Stimulated activated CD8-positive, alpha-beta memory T cell treated with anti-CD3 and anti-CD28 coated beads, Interleukin-7, amount 100 ng/mL, for 48 hours (primary cell): Measurements from ENCODE around the gene PGF.
A peak's percentile ranks its signal among the peaks of the same experiment; 100 is the strongest.
"Not testable (repeated sequence)": the region's sequence is repeated elsewhere in the genome, so short reads cannot be mapped to it uniquely, and the experiment has no call there.

Experiments
- DNase-seq, 2 donors: peaks; one replicate each; pipeline ENCODE4 v3.0.0-alpha.2; 2020; ENCODE audit warnings: low read depth in 1 of 2; ENCODE audit errors: extremely low read depth in 1 of 2

The PGF gene

GRCh38 chr14:74955229-74956026 lies at the start of gene PGF:
Gene PGF (minus strand): TSS chr14:74955597. CDS start chr14:74955242, 355 bp downstream.
- no peak for DNase-seq

- no peak for DNase-seq
These were observed 48.0 kb upstream of the PGF start for GRCh38 chr14:75003250-75004027.

- peak; percentile 96 to 98 for DNase-seq
These were observed 47.2 kb upstream of the PGF start, which contains the start of gene EIF2B2 for GRCh38 chr14:75002392-75003249. Gene EIF2B2 (plus strand): TSS chr14:75002921. CDS start chr14:75002991, 70 bp downstream.

GRCh38 chr14:75001899-75002298 lies 46.5 kb upstream of the PGF start:
- DNase-seq = no peak

- DNase-seq = no peak
These were observed 45.9 kb upstream of the PGF start for GRCh38 chr14:75001261-75001660.

GRCh38 chr14:74995781-74996180 lies 40.4 kb upstream of the PGF start:
- not testable (repeated sequence) for DNase-seq

GRCh38 chr14:74994182-74994581 lies 38.8 kb upstream of the PGF start:
- DNase-seq = not testable (repeated sequence)

- no peak for DNase-seq
These were observed 33.6 kb upstream of the PGF start for GRCh38 chr14:74988993-74989392.

- DNase-seq = no peak
These were observed 32.7 kb upstream of the PGF start for GRCh38 chr14:74988131-74988530.

GRCh38 chr14:74985806-74986205 lies 30.4 kb upstream of the PGF start:
- DNase-seq = no peak

- no peak for DNase-seq
These were observed 29.6 kb upstream of the PGF start for GRCh38 chr14:74985028-74985310.

- no peak for DNase-seq
These were observed 29.0 kb upstream of the PGF start for GRCh38 chr14:74984236-74985027.

GRCh38 chr14:74983343-74983742 lies 27.9 kb upstream of the PGF start:
- DNase-seq = no peak

- no peak for DNase-seq
These were observed 27.3 kb upstream of the PGF start for GRCh38 chr14:74982661-74983060.

GRCh38 chr14:74981833-74982232 lies 26.4 kb upstream of the PGF start:
- DNase-seq = no peak

GRCh38 chr14:74981462-74981782 lies 26.0 kb upstream of the PGF start:
- no peak for DNase-seq

- DNase-seq = no peak
These were observed 25.5 kb upstream of the PGF start for GRCh38 chr14:74980731-74981461.

- DNase-seq = no peak
These were observed 25.0 kb upstream of the PGF start for GRCh38 chr14:74980398-74980730.

- DNase-seq = no peak
These were observed 24.3 kb upstream of the PGF start for GRCh38 chr14:74979442-74980397.
